ENCODE results near the gene GNPTAB.

GNPTAB gene

GRCh38 chr12:101802486-101802885, 28.3 kb downstream of the GNPTAB start:
- no peak for DNase-seq

- no peak for DNase-seq
Measured at GRCh38 chr12:101799774-101800173, 31.0 kb downstream of the GNPTAB start.

GRCh38 chr12:101795786-101796185, 35.0 kb downstream of the GNPTAB start:
- DNase-seq: no peak

- DNase-seq: no peak
Measured at GRCh38 chr12:101795013-101795412, 35.7 kb downstream of the GNPTAB start.

- no peak for DNase-seq
Measured at GRCh38 chr12:101794574-101794973, 36.2 kb downstream of the GNPTAB start.

- no peak for DNase-seq
Measured at GRCh38 chr12:101793401-101793800, 37.4 kb downstream of the GNPTAB start.

- no peak for DNase-seq
Measured at GRCh38 chr12:101792046-101792931, 38.5 kb downstream of the GNPTAB start.

GRCh38 chr12:101789171-101789570, 41.6 kb downstream of the GNPTAB start:
- DNase-seq: no peak

- DNase-seq: no peak
Measured at GRCh38 chr12:101785671-101786070, 45.1 kb downstream of the GNPTAB start.

GRCh38 chr12:101784376-101784775, 46.4 kb downstream of the GNPTAB start:
- DNase-seq: no peak

- DNase-seq: no peak
Measured at GRCh38 chr12:101783838-101784237, 46.9 kb downstream of the GNPTAB start.

- no peak for DNase-seq
Measured at GRCh38 chr12:101783150-101783549, 47.6 kb downstream of the GNPTAB start.

- no peak for DNase-seq
Measured at GRCh38 chr12:101782273-101782731, 48.5 kb downstream of the GNPTAB start.

- no peak for DNase-seq
Measured at GRCh38 chr12:101781834-101782233, 48.9 kb downstream of the GNPTAB start.

- no peak for DNase-seq
Measured at GRCh38 chr12:101780599-101780998, 50.2 kb downstream of the GNPTAB start.

GRCh38 chr12:101779626-101780025, 51.1 kb downstream of the GNPTAB start:
- DNase-seq: peak; percentile 76

GRCh38 chr12:101779200-101779599, 51.6 kb downstream of the GNPTAB start:
- DNase-seq: no peak

- DNase-seq: no peak
Measured at GRCh38 chr12:101777978-101778377, 52.8 kb downstream of the GNPTAB start.

- DNase-seq: no peak
Measured at GRCh38 chr12:101777485-101777884, 53.3 kb downstream of the GNPTAB start.

GRCh38 chr12:101775816-101776215, 54.9 kb downstream of the GNPTAB start:
- DNase-seq: no peak

- DNase-seq: peak; percentile 64
Measured at GRCh38 chr12:101773650-101774162, 57.1 kb downstream of the GNPTAB start.

GRCh38 chr12:101772012-101772775, 58.6 kb downstream of the GNPTAB start:
- no peak for DNase-seq

GRCh38 chr12:101769865-101770264, 60.9 kb downstream of the GNPTAB start:
- no peak for DNase-seq

- DNase-seq: no peak
Measured at GRCh38 chr12:101768781-101769180, 62.0 kb downstream of the GNPTAB start.
